HEK293 (cell line): ENCODE measurements around the gene STK26.

Experiments
- GFI1B ChIP-seq: fragments of 450-650 bp; formaldehyde crosslinking; IDR thresholded peaks from 2 replicates; pipeline ENCODE4 v1.5.1; 2016; ENCODE audit warnings: missing biosample characterization, missing genetic modification characterization
- GLIS2 ChIP-seq: fragments of 450-650 bp; formaldehyde crosslinking; IDR thresholded peaks from 2 replicates; pipeline ENCODE4 v1.5.1; 2016; ENCODE audit warnings: missing biosample characterization, missing genetic modification characterization
- KLF17 ChIP-seq: fragments of 450-650 bp; formaldehyde crosslinking; IDR thresholded peaks from 2 replicates; pipeline ENCODE4 v1.5.1; 2016; ENCODE audit warnings: missing biosample characterization, missing genetic modification characterization
- KLF8 ChIP-seq: fragments of 450-650 bp; formaldehyde crosslinking; IDR thresholded peaks from 2 replicates; pipeline ENCODE4 v1.5.1; 2016; ENCODE audit warnings: missing biosample characterization, missing genetic modification characterization
- KLF9 ChIP-seq: fragments of 450-650 bp; formaldehyde crosslinking; IDR thresholded peaks from 2 replicates; pipeline ENCODE4 v1.5.1; 2016; ENCODE audit warnings: missing biosample characterization, missing genetic modification characterization, low read depth
- REST ChIP-seq: fragments of 450-650 bp; formaldehyde crosslinking; IDR thresholded peaks from 2 replicates; pipeline ENCODE4 v1.5.1; 2016; ENCODE audit warnings: missing biosample characterization, missing genetic modification characterization
- SCRT2 ChIP-seq: fragments of 450-650 bp; formaldehyde crosslinking; IDR thresholded peaks from 2 replicates; pipeline ENCODE4 v1.5.1; 2016; ENCODE audit warnings: missing biosample characterization, missing genetic modification characterization
- SP3 ChIP-seq: fragments of 450-650 bp; formaldehyde crosslinking; IDR thresholded peaks from 2 replicates; pipeline ENCODE4 v1.5.1; 2016; ENCODE audit warnings: missing biosample characterization, missing genetic modification characterization
- SP7 ChIP-seq: fragments of 450-650 bp; formaldehyde crosslinking; IDR thresholded peaks from 2 replicates; pipeline ENCODE4 v1.5.1; 2016; ENCODE audit warnings: missing biosample characterization, missing genetic modification characterization
- ZBTB48 ChIP-seq: fragments of 450-650 bp; formaldehyde crosslinking; IDR thresholded peaks from 2 replicates; pipeline ENCODE4 v1.5.1; 2016; ENCODE audit warnings: missing biosample characterization, missing genetic modification characterization
- ZFP3 ChIP-seq: fragments of 450-650 bp; formaldehyde crosslinking; IDR thresholded peaks from 2 replicates; pipeline ENCODE4 v1.5.1; 2016; ENCODE audit warnings: low read depth, missing biosample characterization, missing genetic modification characterization
- ZNF138 ChIP-seq: fragments of 450-650 bp; formaldehyde crosslinking; IDR thresholded peaks from 2 replicates; pipeline ENCODE4 v1.5.1; 2016; ENCODE audit warnings: missing biosample characterization, missing genetic modification characterization, borderline replicate concordance
- ZNF146 ChIP-seq: fragments of 450-650 bp; formaldehyde crosslinking; IDR thresholded peaks from 2 replicates; pipeline ENCODE4 v1.5.1; 2016; ENCODE audit warnings: missing biosample characterization, missing genetic modification characterization
- ZNF16 ChIP-seq: fragments of 450-650 bp; formaldehyde crosslinking; IDR thresholded peaks from 2 replicates; pipeline ENCODE4 v1.5.1; 2016; ENCODE audit warnings: low read depth, missing biosample characterization, missing genetic modification characterization
- ZNF19 ChIP-seq: fragments of 450-650 bp; formaldehyde crosslinking; IDR thresholded peaks from 2 replicates; pipeline ENCODE4; 2016; ENCODE audit warnings: missing biosample characterization, missing genetic modification characterization, low read depth
- ZNF2 ChIP-seq: fragments of 450-650 bp; formaldehyde crosslinking; IDR thresholded peaks from 2 replicates; pipeline ENCODE4 v1.5.1; 2016; ENCODE audit warnings: missing biosample characterization, missing genetic modification characterization
- ZNF221 ChIP-seq: fragments of 450-650 bp; formaldehyde crosslinking; IDR thresholded peaks from 2 replicates; pipeline ENCODE4 v1.5.1; 2017; ENCODE audit warnings: missing biosample characterization, missing genetic modification characterization, borderline replicate concordance
- ZNF23 ChIP-seq: fragments of 450-650 bp; formaldehyde crosslinking; IDR thresholded peaks from 2 replicates; pipeline ENCODE4 v1.5.1; 2016; ENCODE audit warnings: missing biosample characterization, missing genetic modification characterization, borderline replicate concordance
- ZNF302 ChIP-seq: fragments of 450-650 bp; formaldehyde crosslinking; IDR thresholded peaks from 2 replicates; pipeline ENCODE4 v1.5.1; 2016; ENCODE audit warnings: missing biosample characterization, missing genetic modification characterization, low read depth
- ZNF324 ChIP-seq: fragments of 450-650 bp; formaldehyde crosslinking; IDR thresholded peaks from 2 replicates; pipeline ENCODE4 v1.5.1; 2016; ENCODE audit warnings: missing biosample characterization, missing genetic modification characterization
- ZNF350 ChIP-seq: fragments of 450-650 bp; formaldehyde crosslinking; IDR thresholded peaks from 2 replicates; pipeline ENCODE4 v1.5.0; 2017; ENCODE audit warnings: missing biosample characterization, mild to moderate bottlenecking, missing genetic modification characterization
- ZNF354C ChIP-seq: fragments of 450-650 bp; formaldehyde crosslinking; IDR thresholded peaks from 2 replicates; pipeline ENCODE4 v1.5.1; 2016; ENCODE audit warnings: missing biosample characterization, missing genetic modification characterization, low read depth, borderline replicate concordance
- ZNF394 ChIP-seq: fragments of 450-650 bp; formaldehyde crosslinking; IDR thresholded peaks from 2 replicates; pipeline ENCODE4 v1.5.1; 2016; ENCODE audit warnings: missing biosample characterization, missing genetic modification characterization, mild to moderate bottlenecking, moderate library complexity, borderline replicate concordance
- ZNF404 ChIP-seq: fragments of 450-650 bp; formaldehyde crosslinking; IDR thresholded peaks from 2 replicates; pipeline ENCODE4 v1.5.1; 2017; ENCODE audit warnings: missing biosample characterization, missing genetic modification characterization
- ZNF449 ChIP-seq: fragments of 450-650 bp; formaldehyde crosslinking; IDR thresholded peaks from 2 replicates; pipeline ENCODE4 v1.5.1; 2017; ENCODE audit warnings: missing biosample characterization, mild to moderate bottlenecking, missing genetic modification characterization, moderate library complexity
- ZNF530 ChIP-seq: fragments of 450-650 bp; formaldehyde crosslinking; IDR thresholded peaks from 2 replicates; pipeline ENCODE4 v1.5.1; 2016; ENCODE audit warnings: low read depth, missing biosample characterization, missing genetic modification characterization
- ZNF654 ChIP-seq: fragments of 450-650 bp; formaldehyde crosslinking; IDR thresholded peaks from 2 replicates; pipeline ENCODE4 v1.5.1; 2016; ENCODE audit warnings: low read depth, missing biosample characterization, missing genetic modification characterization
- ZNF692 ChIP-seq: fragments of 450-650 bp; formaldehyde crosslinking; IDR thresholded peaks from 2 replicates; pipeline ENCODE4 v1.5.1; 2016; ENCODE audit warnings: missing biosample characterization, missing genetic modification characterization
- ZSCAN5A ChIP-seq: fragments of 450-650 bp; formaldehyde crosslinking; IDR thresholded peaks from 2 replicates; pipeline ENCODE4 v1.5.1; 2016; ENCODE audit warnings: missing biosample characterization, missing genetic modification characterization

Gene STK26

GRCh38 chrX:132022967-132023895 is at the start of gene STK26 (continued):
- no peak for TF ChIP-seq REST
- no peak for TF ChIP-seq ZNF404 (tag by site-specific recombination)
- peak; percentile 81 for TF ChIP-seq SP3 (tag by site-specific recombination)
- no peak for TF ChIP-seq ZNF354C (tag by site-specific recombination)
- TF ChIP-seq ZNF302 (tag by site-specific recombination) = no peak
- TF ChIP-seq ZNF692 (tag by site-specific recombination) = peak; percentile 96
- no peak for TF ChIP-seq ZNF2
- no peak; the same call in none of the 2 replicates for TF ChIP-seq ZNF394
- TF ChIP-seq ZNF16 (tag by site-specific recombination) = no peak
- no peak for TF ChIP-seq GFI1B (tag by site-specific recombination)
- TF ChIP-seq ZNF19 (tag by site-specific recombination) = no peak
- TF ChIP-seq ZNF138 = no peak
- 0 out of 2 replicates have a peak, but pooled peaks have one; percentile 24 for TF ChIP-seq ZNF449 (tag by site-specific recombination)
- peak; percentile 10; the same call in 1 of the 2 replicates for TF ChIP-seq KLF17 (tag by site-specific recombination)
- no peak for TF ChIP-seq ZFP3 (tag by site-specific recombination)
- TF ChIP-seq ZNF350 = no peak
- peak; percentile 79; the same call in 1 of the 2 replicates for TF ChIP-seq KLF8 (tag by site-specific recombination)
- TF ChIP-seq SP7 (tag by site-specific recombination) = peak; percentile 45; the same call in 1 of the 2 replicates
- no peak for TF ChIP-seq ZNF324 (tag by site-specific recombination)
- TF ChIP-seq ZNF530 = no peak
- peak; percentile 54 for TF ChIP-seq GLIS2 (tag by site-specific recombination)
- 0 out of 2 replicates have a peak, but pooled peaks have one; percentile 18 for TF ChIP-seq ZSCAN5A (tag by site-specific recombination)
- no peak for TF ChIP-seq ZNF23 (tag by site-specific recombination)
- TF ChIP-seq ZNF146 (tag by site-specific recombination) = no peak
- TF ChIP-seq ZNF654 (tag by site-specific recombination) = no peak
- no peak for TF ChIP-seq SCRT2 (tag by site-specific recombination)
- peak; percentile 73; the same call in 1 of the 2 replicates for TF ChIP-seq ZBTB48
- TF ChIP-seq KLF9 (tag by site-specific recombination) = peak; percentile 45
- TF ChIP-seq ZNF221 (tag by site-specific recombination) = no peak
